Upper lobe of left lung (tissue), 4 donors: ENCODE measurements around the gene YWHAE.

ENCODE experiments used
- EP300 ChIP-seq, 4 donors: sonication (generic); formaldehyde crosslinking; IDR thresholded peaks; one replicate each; pipeline ENCODE4 v1.5.1; 2017; ENCODE audit warnings: antibody characterized with exemption in 4 of 4, control low read depth in 2 of 4
- POLR2A ChIP-seq, 4 donors: fragments of 450-650 bp; IDR thresholded peaks; one replicate each; pipeline ENCODE4 v1.5.1; 2016 to 2017; ENCODE audit warnings: antibody characterized with exemption in 4 of 4, mild to moderate bottlenecking in 2 of 4
- POLR2AphosphoS5 ChIP-seq, 2 donors: sonication (generic); formaldehyde crosslinking; IDR thresholded peaks; one replicate each; pipeline ENCODE4 v1.5.1; 2017; ENCODE audit warnings: antibody characterized with exemption in 2 of 2
- TF ChIP-seq, protein P1 (sequence below), 6 experiments: fragments of 450-650 bp in 4 of 6; fragments of 200-600 bp in 2 of 6; sonication (generic) in 2 of 6; IDR thresholded peaks; one replicate each; pipeline ENCODE4 v1.5.1; 2016 to 2019; ENCODE audit warnings: antibody characterized with exemption in 6 of 6

DNA sequence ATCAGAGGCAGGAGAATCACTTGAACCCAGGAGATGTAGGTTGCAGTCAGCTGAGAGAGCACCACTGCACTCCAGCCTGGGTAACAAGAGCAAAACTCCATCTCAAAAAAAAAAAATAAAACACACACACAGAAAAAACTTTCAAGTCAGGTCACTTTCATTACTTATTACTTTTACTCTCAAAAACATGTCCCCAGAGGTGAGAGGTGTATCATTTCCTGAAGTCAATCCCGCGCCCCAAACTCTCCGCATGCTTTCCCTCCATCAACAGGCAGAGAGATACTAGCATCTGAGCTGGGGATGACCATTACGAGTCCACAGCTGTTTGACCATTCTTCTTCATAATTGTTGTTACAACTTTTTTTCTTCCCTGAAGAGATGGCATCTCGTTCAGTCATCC lies 48.7 kb downstream of the YWHAE start:
- TF ChIP-seq, protein P1, sequence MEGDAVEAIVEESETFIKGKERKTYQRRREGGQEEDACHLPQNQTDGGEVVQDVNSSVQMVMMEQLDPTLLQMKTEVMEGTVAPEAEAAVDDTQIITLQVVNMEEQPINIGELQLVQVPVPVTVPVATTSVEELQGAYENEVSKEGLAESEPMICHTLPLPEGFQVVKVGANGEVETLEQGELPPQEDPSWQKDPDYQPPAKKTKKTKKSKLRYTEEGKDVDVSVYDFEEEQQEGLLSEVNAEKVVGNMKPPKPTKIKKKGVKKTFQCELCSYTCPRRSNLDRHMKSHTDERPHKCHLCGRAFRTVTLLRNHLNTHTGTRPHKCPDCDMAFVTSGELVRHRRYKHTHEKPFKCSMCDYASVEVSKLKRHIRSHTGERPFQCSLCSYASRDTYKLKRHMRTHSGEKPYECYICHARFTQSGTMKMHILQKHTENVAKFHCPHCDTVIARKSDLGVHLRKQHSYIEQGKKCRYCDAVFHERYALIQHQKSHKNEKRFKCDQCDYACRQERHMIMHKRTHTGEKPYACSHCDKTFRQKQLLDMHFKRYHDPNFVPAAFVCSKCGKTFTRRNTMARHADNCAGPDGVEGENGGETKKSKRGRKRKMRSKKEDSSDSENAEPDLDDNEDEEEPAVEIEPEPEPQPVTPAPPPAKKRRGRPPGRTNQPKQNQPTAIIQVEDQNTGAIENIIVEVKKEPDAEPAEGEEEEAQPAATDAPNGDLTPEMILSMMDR (IDR thresholded peaks at IDR 0.05) = no peak
- no peak for TF ChIP-seq EP300 (IDR thresholded peaks at IDR 0.05)
- no peak for TF ChIP-seq POLR2AphosphoS5 (IDR thresholded peaks at IDR 0.05)
- TF ChIP-seq POLR2A (IDR thresholded peaks at IDR 0.05) = no peak
